PFSK-1 (cell line): ENCODE measurements around the gene RGS4.

Experiments
- POLR2AphosphoS5 ChIP-seq: IDR thresholded peaks from 2 replicates; pipeline ENCODE4 v1.6.1; 2012; ENCODE audit warnings: low read depth, mild to moderate bottlenecking, control low read depth, low read length, moderate library complexity
- TAF1 ChIP-seq: IDR thresholded peaks from 2 replicates; pipeline ENCODE4 v1.6.1; 2012; ENCODE audit warnings: low read length, control low read depth, borderline replicate concordance; ENCODE audit not compliant: insufficient read depth

DNA sequence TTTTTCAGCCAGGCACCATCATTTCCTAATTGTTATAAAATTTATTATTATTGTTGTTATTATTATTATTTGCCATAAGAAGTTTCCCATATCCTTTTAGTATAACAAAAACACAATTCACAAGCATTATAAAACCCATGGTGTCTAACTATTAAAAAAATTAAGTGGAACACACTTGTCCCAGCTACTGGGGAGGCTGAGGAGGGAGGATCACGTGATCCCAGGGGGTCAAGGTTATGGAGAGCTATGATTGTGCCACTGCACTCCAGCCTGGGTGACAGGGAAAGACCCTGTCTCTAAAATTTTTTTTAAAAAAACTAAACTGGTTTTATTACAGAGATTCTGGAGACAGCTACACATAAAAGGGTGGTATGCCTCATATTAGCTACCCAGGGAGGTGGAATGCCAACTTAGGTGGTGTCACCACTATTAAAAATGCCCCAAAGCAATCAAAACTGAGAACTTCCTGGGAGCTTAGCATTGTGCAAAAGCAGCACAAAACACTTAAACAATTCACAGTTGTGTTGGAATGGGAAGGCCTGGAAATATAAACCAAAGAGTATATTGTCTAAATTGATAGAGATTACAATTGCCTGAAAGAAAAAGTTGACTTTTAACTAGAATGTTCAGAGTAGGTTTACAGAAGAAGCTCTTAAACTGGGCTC, 8.7 kb upstream of the RGS4 start:
- TF ChIP-seq TAF1 (no peak), POLR2AphosphoS5 (no peak)
